HL-60/S4 treated with retinoic acid at 250 ng/mL for 4 days and 3 days (cell line): Measurements from ENCODE around the gene PDE4D.

Source experiments
- in situ Hi-C: fragments of 300-500 bp; cut with MboI; formaldehyde crosslinking; loops from 2 replicates; pipeline ENCODE4 v1.7.0; 2022; ENCODE audit warnings: low sequenced_read_pairs

The PDE4D gene

GRCh38 chr5:59142138-59142537 is 751.4 kb downstream of the PDE4D start:
- in situ Hi-C loops, result no loop called here

GRCh38 chr5:59140133-59140532 is 753.4 kb downstream of the PDE4D start:
- in situ Hi-C loops, result no loop called here

GRCh38 chr5:59139695-59140094 is 753.8 kb downstream of the PDE4D start:
- in situ Hi-C loops, result no loop called here

- in situ Hi-C loops, result no loop called here
Observed at GRCh38 chr5:59138509-59138908, 755.0 kb downstream of the PDE4D start.

GRCh38 chr5:59137846-59138245 is 755.7 kb downstream of the PDE4D start:
- in situ Hi-C loops, result no loop called here

DNA sequence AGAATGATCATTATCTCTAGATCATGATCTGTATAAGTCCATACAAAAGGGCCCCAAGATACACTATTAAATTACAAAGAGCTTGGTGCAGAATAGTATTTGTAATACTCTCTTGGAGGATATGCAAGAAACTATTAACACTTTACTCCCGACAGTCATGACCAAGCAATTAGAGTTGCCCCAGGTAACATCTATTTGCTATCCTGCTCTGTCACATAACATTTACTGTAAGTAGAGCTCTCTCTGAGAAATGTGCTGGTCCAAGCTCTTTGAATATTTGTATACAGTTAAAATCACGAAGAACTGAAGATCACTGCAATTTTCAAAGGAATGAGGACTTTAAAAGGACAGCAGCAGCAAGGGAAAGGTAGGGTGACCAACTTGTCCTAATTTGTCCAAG is 757.0 kb downstream of the PDE4D start:
- in situ Hi-C loops, result no loop called here

DNA sequence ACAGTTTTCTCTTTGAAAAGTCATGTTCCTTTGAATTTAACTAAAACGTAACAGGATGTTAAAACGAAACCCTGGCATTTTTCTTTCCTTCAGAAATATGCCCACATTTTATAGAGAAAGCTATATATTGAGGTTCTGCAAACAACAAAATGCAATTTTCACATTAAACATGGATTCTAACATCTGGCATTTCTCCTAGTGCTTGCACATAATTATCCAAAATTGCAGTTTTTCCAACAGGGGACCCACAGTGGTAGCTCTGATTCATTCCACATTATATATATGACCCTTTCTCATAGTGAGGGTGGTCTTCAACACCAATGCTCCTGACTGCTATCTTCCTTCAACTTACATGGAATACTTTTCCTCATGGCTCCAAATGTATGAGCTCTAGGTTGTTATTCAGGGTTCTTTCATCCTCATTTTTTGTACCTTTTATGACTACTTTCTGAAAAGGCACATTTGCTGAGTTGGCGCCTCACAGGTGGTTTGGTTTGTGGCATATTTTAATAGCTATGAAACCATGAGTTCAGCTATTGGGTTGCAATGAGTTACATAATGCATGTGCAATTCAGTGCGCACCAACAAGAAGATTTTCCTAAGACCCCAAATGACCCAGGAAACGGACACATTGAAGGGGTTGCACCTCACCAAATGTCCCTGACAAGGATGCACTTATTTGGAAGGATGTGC is 758.9 kb downstream of the PDE4D start:
- in situ Hi-C loops, result no loop called here

- in situ Hi-C loops, result no loop called here
Observed at GRCh38 chr5:59133764-59134261, 759.7 kb downstream of the PDE4D start.

DNA sequence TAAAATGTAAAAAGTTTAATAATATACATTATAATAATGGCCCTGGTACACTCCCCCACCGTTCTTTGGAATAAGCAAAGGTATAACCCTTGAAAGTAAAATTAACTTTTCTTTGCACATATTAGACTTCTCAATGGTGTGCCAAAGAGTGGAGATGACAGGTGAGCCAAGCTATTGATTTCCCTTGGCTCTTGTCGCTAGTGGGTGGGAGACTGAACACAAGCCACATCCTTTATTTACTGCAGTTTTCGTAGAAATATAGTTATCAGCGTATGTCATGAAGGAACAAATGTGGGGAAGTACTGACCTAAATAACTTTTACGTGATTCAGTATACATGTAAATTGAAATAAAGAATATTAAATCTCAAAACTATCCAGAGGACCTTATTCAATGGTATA is 761.4 kb downstream of the PDE4D start:
- in situ Hi-C loops, result no loop called here

DNA sequence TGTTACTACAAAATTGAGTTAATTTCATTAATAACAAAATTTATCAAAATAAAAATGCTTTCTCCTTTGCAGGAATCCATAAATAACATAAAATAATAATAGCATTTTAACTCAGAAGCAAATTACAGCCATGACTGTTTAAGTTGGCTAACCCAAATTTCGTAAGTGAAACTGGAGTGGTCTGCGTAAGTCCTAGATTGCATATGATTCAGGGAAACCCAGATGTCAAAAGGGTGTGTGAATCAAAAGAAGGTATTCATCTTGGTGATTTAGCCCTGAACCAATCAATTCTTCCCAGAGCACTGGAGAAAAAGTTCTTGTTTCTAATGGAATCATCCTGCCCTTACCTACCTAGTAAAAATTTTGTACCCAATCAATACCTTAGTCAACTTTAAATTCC is 763.1 kb downstream of the PDE4D start:
- in situ Hi-C loops, result no loop called here

DNA sequence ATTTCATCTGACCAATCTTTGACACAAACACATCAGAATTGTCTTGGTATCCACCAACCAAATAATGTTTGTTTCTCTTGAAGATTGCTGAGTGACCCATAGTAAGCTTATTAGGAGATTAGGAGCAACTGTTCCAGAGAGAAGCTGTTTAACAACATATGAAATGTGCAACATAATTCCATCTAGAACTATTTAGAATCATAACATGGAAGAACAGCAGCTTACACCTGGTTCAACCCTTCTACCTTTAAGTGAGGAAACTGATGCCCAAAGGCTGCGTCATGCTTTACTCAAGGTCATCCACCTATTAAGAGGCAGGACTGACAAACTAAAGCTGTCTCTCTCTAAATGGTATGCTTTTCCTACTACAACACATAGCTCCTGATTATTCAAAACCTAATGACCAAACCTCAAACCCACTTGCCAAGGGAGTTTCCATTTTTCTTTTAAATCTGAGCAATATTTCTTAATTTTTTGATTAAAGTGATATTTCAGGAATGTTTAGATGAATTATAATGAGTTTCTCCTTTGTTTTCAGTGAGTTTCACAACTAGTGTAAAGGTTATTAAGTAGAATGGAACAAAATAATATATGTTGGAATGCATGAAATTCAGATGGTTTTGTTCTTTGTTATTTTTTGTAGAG is 764.8 kb downstream of the PDE4D start:
- in situ Hi-C loops, result no loop called here

GRCh38 chr5:59126708-59127573 is 766.6 kb downstream of the PDE4D start:
- in situ Hi-C loops, result no loop called here

DNA sequence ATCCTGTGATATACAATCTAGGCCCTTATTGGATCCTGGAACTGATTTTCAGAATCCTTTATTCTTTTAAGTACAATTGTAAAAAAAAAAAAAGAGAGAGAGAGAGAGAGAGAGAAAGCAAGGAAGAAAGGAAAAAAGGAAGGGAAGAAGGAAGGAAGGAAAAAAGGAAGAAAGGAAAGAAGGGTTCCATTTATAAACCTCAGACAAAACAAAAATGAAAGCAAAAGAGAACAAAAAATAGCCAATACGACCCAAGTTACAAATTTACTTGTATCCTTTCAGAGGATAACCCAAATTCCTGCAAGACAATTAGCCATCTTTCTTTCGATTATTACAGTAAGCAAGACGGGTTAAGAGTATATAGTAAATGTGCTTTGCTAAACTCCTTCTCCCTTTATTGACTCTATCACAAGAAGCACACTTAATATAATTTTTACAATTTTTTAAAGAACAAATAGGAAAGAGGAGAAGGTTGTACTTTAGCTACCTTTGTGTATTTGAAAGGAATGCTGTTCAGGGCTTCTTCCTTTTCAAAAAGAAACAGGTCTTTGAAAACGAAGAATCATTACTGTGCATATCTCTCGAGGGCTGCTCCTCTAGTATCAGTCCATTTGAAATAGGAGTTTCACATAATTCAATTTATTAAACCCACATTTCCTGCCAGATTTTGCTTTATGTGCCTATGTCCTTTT is 767.4 kb downstream of the PDE4D start:
- in situ Hi-C loops, result no loop called here

- in situ Hi-C loops, result no loop called here
Observed at GRCh38 chr5:59125011-59125961, 768.2 kb downstream of the PDE4D start.

DNA sequence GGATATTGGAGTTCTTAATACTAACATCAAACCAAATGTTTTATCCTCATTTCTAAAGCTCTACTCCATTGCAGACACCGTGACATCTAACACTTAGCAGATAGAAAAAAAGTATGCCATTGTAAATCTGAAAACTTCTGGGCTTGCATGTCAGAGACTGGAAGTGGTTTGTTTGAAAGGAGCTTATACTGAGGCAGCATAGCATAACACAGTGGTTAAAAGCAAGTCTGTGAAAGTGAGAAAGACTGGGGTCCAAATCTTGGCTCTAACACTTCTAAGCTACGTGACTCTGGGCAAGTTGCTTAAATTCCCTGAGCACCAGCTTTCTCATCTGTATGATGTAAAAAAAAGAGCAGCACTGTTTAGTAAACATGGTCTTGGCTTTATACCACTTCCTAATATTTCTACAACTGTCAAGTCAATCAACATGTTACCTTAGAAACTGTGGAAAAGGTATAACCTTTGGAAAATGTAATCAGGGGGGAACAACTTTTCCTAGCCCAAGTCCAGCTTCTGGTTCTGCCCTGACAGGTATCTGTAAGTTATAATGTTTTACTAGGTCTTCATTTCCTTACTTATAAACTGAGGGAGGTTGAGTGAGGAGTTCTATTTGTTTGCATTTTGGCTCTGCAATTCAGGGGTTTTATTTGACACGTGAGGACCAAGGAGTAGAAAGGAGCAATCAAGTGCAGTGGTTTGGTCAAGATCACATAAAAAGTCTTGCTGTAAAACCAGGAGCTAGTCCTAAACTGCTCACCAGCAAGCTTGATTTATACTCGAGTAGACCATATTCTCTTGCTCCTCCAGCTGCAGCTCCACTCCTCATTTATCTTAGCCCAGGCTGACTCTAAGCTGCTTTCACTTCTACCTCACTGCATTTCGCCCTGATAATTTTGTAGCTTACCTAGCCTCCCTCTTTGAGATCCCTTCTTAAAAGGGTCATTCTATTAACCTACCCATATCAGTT is 769.6 kb downstream of the PDE4D start:
- in situ Hi-C loops, result no loop called here

DNA sequence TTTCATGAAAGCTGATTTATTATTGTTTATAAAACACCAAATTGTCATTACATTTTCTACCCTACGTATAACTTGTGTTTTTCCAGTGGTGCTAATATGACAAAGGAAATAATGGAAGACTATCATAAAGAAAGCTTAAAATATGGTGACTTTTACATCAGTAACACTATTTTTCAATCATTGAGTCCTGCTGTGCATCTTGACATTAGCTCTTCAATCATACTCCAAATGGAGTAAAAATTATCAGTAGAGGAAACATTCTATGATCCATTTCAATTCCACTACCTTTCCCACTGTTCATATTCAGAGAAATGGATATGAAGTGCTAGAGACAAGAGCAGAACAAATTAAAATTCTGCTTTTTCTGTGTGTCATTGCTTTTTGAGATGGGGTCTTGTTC is 774.0 kb downstream of the PDE4D start:
- in situ Hi-C loops, result no loop called here

DNA sequence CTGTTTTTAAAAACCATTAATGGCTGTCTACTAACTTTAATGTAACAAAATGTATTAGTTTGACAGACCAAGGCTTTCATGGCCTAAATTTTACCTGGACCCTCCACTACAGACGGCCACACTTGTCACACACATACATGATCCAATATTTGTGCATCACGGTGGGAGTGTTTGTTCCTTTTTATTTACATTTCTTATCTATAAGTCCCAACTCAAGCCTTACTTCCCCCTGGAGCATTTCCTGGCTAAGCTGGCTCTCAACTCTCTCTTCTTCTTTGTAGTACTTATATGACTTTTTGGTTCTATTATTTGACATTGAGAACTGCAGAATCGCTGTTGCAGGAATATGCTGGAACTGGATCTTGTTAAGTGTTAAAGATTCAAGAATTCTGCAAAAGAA is 776.2 kb downstream of the PDE4D start:
- in situ Hi-C loops, result no loop called here

DNA sequence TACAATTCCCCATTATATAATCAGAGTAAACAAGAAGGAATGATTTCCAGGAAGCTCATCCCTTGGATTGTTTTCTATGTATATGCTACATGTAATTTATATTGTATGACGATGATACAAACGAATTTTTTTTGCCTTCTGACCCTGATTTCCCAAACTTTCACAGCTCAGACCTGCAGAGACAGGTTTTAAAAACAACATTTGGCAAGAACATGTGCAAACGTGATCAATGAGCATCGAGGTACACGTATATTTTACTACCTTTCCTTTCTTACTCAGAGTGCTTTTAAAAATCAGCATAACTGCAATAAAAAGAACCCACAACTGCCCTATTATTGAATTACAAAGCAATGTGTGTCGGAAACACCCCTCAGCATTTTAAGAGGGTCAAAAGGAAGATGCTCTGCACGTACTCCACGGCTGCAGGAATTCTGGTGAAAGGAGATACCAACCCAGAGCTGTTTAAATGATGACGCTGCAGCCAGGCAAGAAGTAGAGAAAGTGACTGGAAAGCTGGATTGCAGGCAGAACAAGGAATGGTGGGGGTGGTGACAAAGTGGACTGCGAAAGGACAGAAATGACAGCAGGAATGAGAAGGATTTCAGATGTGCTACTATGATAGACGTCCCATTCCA is 777.2 kb downstream of the PDE4D start:
- in situ Hi-C loops, result no loop called here
